GM12878 (cell line): Measurements from ENCODE around the gene HGS.

ENCODE experiments used
- ATF7 ChIP-seq: fragments of 450-650 bp; IDR thresholded peaks from 2 replicates; pipeline ENCODE4 v1.6.1; 2016; ENCODE audit warnings: low read depth, mild to moderate bottlenecking
- CTCF ChIP-seq, 3 experiments: IDR thresholded peaks in 2 of 3; conservative IDR thresholded peaks in 1 of 3; 2 replicates each; pipeline ENCODE4 v1.5.1; 2011; ENCODE audit warnings: low read depth in 3 of 3, low read length in 3 of 3, mild to moderate bottlenecking in 3 of 3, control low read depth in 2 of 3, moderate library complexity in 2 of 3, inconsistent platforms in 1 of 3, mixed read lengths in 1 of 3; ENCODE audit not compliant: control insufficient read depth in 2 of 3, insufficient read depth in 1 of 3; ENCODE audit errors: extremely low read depth in 1 of 3
- E4F1 ChIP-seq: fragments of 450-650 bp; IDR thresholded peaks from 2 replicates; pipeline ENCODE4 v1.6.1; 2018; ENCODE audit warnings: borderline replicate concordance, mild to moderate bottlenecking; ENCODE audit not compliant: partially characterized antibody
- FOS ChIP-seq: IDR thresholded peaks from 3 replicates; pipeline ENCODE4 v1.6.1; 2011; ENCODE audit warnings: borderline replicate concordance; ENCODE audit not compliant: insufficient read length; ENCODE audit errors: extremely low read depth
- NR2F1 ChIP-seq: fragments of 450-650 bp; conservative IDR thresholded peaks from 2 replicates; pipeline ENCODE4 v1.6.1; 2017; ENCODE audit warnings: mild to moderate bottlenecking

- 0 out of 6 replicates have a peak, but pooled peaks of 2 of the 3 experiments have one; percentile 3 to 7 for TF ChIP-seq CTCF (IDR thresholded peaks at IDR 0.05 in 2 of 3, conservative IDR thresholded peaks at IDR 0.05 in 1 of 3; ENCODE audit: control insufficient read depth in 2 of 3, extremely low read depth in 1 of 3, insufficient read depth in 1 of 3, low read depth in 3 of 3, low read length in 3 of 3)
- TF ChIP-seq E4F1, result no peak
- no peak for TF ChIP-seq ATF7
- no peak for TF ChIP-seq NR2F1
- no peak for TF ChIP-seq FOS
Measured at GRCh38 chr17:81706757-81707624, 23.2 kb downstream of the HGS start.
